ENCODE measurements around the gene NKD1. TPM values are rescaled to one million over a fixed set of nuclear protein-coding genes. Genes with fewer than 3 reads are reported as not detected.

The NKD1 gene
- total and polyA plus RNA-seq, 2 donors (not counting 1 experiment from before 2014, with no cell fraction given): 0.16 to 1.9 TPM

GRCh38 chr16:50638816-50639670 is 90.8 kb downstream of the NKD1 start:
- Histone ChIP-seq H3K27me3 (replicated peaks in 1 of 4; ENCODE audit: control extremely low read depth in 1 of 4, control insufficient read depth in 3 of 4, insufficient read depth in 4 of 4, low read length in 3 of 4) (peaks cover 0 to 6% (median 0%) of the 10 kb centered on the region in 4 experiments), H3K4me2 (replicated peaks; ENCODE audit: low read depth, low read length, poor library complexity, severe bottlenecking) (no peak overlapping the region), H3K4me1 (ENCODE audit: control insufficient read depth in 2 of 2, insufficient read depth in 2 of 2, low read length in 2 of 2) (no peaks in the 10 kb centered on the region), H3K36me3 (replicated peaks in 1 of 2; ENCODE audit: control extremely low read depth in 1 of 2, control insufficient read depth in 1 of 2, extremely low read depth in 1 of 2, insufficient read depth in 2 of 2, low read length in 1 of 2) (no peaks in the 10 kb centered on the region), H3K9ac (ENCODE audit: low read length) (no peak overlapping the region), H4K20me1 (ENCODE audit: control insufficient read depth, insufficient read depth, low read length, poor library complexity, severe bottlenecking) (no peaks in the 10 kb centered on the region), H3K4me3 (ENCODE audit: control extremely low read depth in 1 of 5, extremely low read depth in 1 of 5, insufficient read depth in 1 of 5, low read depth in 2 of 5, low read length in 4 of 5) (no peak overlapping the region), H3K79me2 (ENCODE audit: control insufficient read depth, insufficient read depth, low read length) (no peaks in the 10 kb centered on the region), H2AFZ (ENCODE audit: insufficient read depth, low read depth, low read length, poor library complexity, severe bottlenecking) (no peak overlapping the region), H3K9me3 (ENCODE audit: control extremely low read depth in 1 of 3, control insufficient read depth in 2 of 3, insufficient read depth in 1 of 3, low read length in 2 of 3) (no peaks in the 10 kb centered on the region), H3K27ac (ENCODE audit: low read length in 2 of 2) (no peak overlapping the region)
- Mint-ChIP-seq H3K4me3 (no peak overlapping the region), H3K27ac (no peak overlapping the region), H3K27me3 (peaks cover 12% of the 10 kb centered on the region), H3K9me3 (ENCODE audit: insufficient read depth) (no peaks in the 10 kb centered on the region), H3K4me1 (peaks cover 1% of the 10 kb centered on the region)
- DNase-seq (no peak), ATAC-seq (ENCODE audit: low read depth) (no peak)
- POLR2A ChIA-PET: no interaction called here
- 61% methylated on average over 7 of the region's 8 CpGs for WGBS (ENCODE audit: insufficient coverage)
- TF ChIP-seq EZH2 (IDR thresholded peaks at IDR 0.05; ENCODE audit: borderline replicate concordance, insufficient read depth, low read depth, low read length, poor library complexity, severe bottlenecking) (no peak), CTCF (IDR thresholded peaks at IDR 0.05) (no peak)
- CTCF ChIA-PET: no interaction called here
- intact Hi-C loops (cut with micrococcal nuclease): no loop called here

GRCh38 chr16:50640391-50640790 is 92.2 kb downstream of the NKD1 start:
- WGBS (ENCODE audit: insufficient coverage): no CpG with 5 or more reads among the region's 1 CpG

More at GRCh38 chr16:50640391-50640790, 92.2 kb downstream of the NKD1 start:
- intact Hi-C loops (cut with micrococcal nuclease): loop anchor here (10.0 kb wide), 1 partner anchor 286 kb away; no protein-coding TSS in a partner anchor
- Mint-ChIP-seq H3K4me3 (no peak overlapping the region), H3K9me3 (ENCODE audit: insufficient read depth) (no peaks in the 10 kb centered on the region), H3K27ac (no peak overlapping the region), H3K27me3 (peaks cover 16% of the 10 kb centered on the region), H3K4me1 (peaks cover 1% of the 10 kb centered on the region)
- ATAC-seq (ENCODE audit: low read depth): no peak
- no peak overlapping the region for H3K4me3 ChIP-seq (ENCODE audit: control extremely low read depth in 1 of 5, extremely low read depth in 1 of 5, insufficient read depth in 1 of 5, low read depth in 2 of 5, low read length in 4 of 5)
- no peaks in the 10 kb centered on the region for H3K4me1 ChIP-seq (ENCODE audit: control insufficient read depth in 2 of 2, insufficient read depth in 2 of 2, low read length in 2 of 2)
- H3K79me2 ChIP-seq (ENCODE audit: control insufficient read depth, insufficient read depth, low read length): no peaks in the 10 kb centered on the region
- no peak overlapping the region for H3K4me2 ChIP-seq (replicated peaks; ENCODE audit: low read depth, low read length, poor library complexity, severe bottlenecking)
- DNase-seq: no peak
- H3K9me3 ChIP-seq (ENCODE audit: control extremely low read depth in 1 of 3, control insufficient read depth in 2 of 3, insufficient read depth in 1 of 3, low read length in 2 of 3): no peaks in the 10 kb centered on the region
- no peak overlapping the region for H2AFZ ChIP-seq (ENCODE audit: insufficient read depth, low read depth, low read length, poor library complexity, severe bottlenecking)
- no peaks in the 10 kb centered on the region for H4K20me1 ChIP-seq (ENCODE audit: control insufficient read depth, insufficient read depth, low read length, poor library complexity, severe bottlenecking)
- no peaks in the 10 kb centered on the region for H3K36me3 ChIP-seq (replicated peaks in 1 of 2; ENCODE audit: control extremely low read depth in 1 of 2, control insufficient read depth in 1 of 2, extremely low read depth in 1 of 2, insufficient read depth in 2 of 2, low read length in 1 of 2)
- CTCF ChIA-PET: no interaction called here
- no peak overlapping the region for H3K9ac ChIP-seq (ENCODE audit: low read length)
- peaks cover 0 to 6% (median 0%) of the 10 kb centered on the region in 4 experiments for H3K27me3 ChIP-seq (replicated peaks in 1 of 4; ENCODE audit: control extremely low read depth in 1 of 4, control insufficient read depth in 3 of 4, insufficient read depth in 4 of 4, low read length in 3 of 4)
- POLR2A ChIA-PET: no interaction called here
- H3K27ac ChIP-seq (ENCODE audit: low read length in 2 of 2): no peak overlapping the region
- TF ChIP-seq CTCF (IDR thresholded peaks at IDR 0.05): no peak
